Measurements from ENCODE around the gene RIGI. TPM values are rescaled to one million over a fixed set of nuclear protein-coding genes. Genes with fewer than 3 reads are reported as not detected.
"Not testable (repeated sequence)": the region's sequence is repeated elsewhere in the genome, so short reads cannot be mapped to it uniquely, and the experiment has no call there.

RIGI gene
- total RNA-seq, 2 donors from 2014 or later: 2.6 to 6.5 TPM

- Histone ChIP-seq H3K27me3 (no peaks in the 10 kb centered on the region), H3K27ac (peak overlapping the region; percentile 92 to 99 (median 95)), H3K9me3 (no peaks in the 10 kb centered on the region), H3K4me1 (peaks cover 18% of the 10 kb centered on the region), H3K4me3 (peak overlapping the region; percentile 57 to 73), H3K36me3 (replicated peaks in 1 of 2; ENCODE audit: insufficient read depth in 1 of 2, low read depth in 2 of 2) (no peaks in the 10 kb centered on the region)
- 0 to 1% methylated on average over 14 to 74 of the region's 75 CpGs for WGBS, 2 donors
- intact Hi-C loops (cut with DNase I): no loop called here
- ATAC-seq (peak; percentile 76), DNase-seq (peak; percentile 86 to 92 (median 90))
- TF ChIP-seq CTCF (IDR thresholded peaks at IDR 0.05): no peak
- TF ChIP-seq POLR2A (IDR thresholded peaks at IDR 0.05): peak; percentile 14 to 50 (median 28)
These were observed 24.7 kb upstream of the RIGI start for GRCh38 chr9:32550562-32551275.

GRCh38 chr9:32550150-32550561 is 24.2 kb upstream of the RIGI start:
- TF ChIP-seq CTCF (IDR thresholded peaks at IDR 0.05): no peak
- H3K27me3 ChIP-seq: no peaks in the 10 kb centered on the region
- H3K9me3 ChIP-seq: no peaks in the 10 kb centered on the region
- WGBS, 2 donors: 3 to 4% methylated on average over 10 of the region's 10 CpGs
- DNase-seq (no peak), ATAC-seq (no peak)
- peaks cover 20% of the 10 kb centered on the region for H3K4me1 ChIP-seq
- intact Hi-C loops (cut with DNase I): no loop called here
- peak overlapping the region; percentile 57 to 73 for H3K4me3 ChIP-seq
- H3K36me3 ChIP-seq (replicated peaks in 1 of 2; ENCODE audit: insufficient read depth in 1 of 2, low read depth in 2 of 2): no peaks in the 10 kb centered on the region
- H3K27ac ChIP-seq: peak overlapping the region; percentile 92 to 99 (median 95)

GRCh38 chr9:32548213-32548612 is 22.2 kb upstream of the RIGI start:
- DNase-seq; H3K36me3 ChIP-seq (replicated peaks in 1 of 2; ENCODE audit: insufficient read depth in 1 of 2, low read depth in 2 of 2); H3K4me3 ChIP-seq; H3K27me3 ChIP-seq; intact Hi-C loops (cut with DNase I); H3K27ac ChIP-seq; H3K9me3 ChIP-seq; ATAC-seq: not testable (repeated sequence)
- 95 to 98% methylated on average over 20 of the region's 20 CpGs for WGBS, 2 donors
- peaks cover 22% of the 10 kb centered on the region for H3K4me1 ChIP-seq

- no peak for TF ChIP-seq POLR2A (IDR thresholded peaks at IDR 0.05)
- no peak for TF ChIP-seq CTCF (IDR thresholded peaks at IDR 0.05)
- ATAC-seq: no peak
- peaks cover 0 to 2% of the 10 kb centered on the region in 2 donors for H3K36me3 ChIP-seq (replicated peaks in 1 of 2; ENCODE audit: insufficient read depth in 1 of 2, low read depth in 2 of 2)
- H3K9me3 ChIP-seq: no peaks in the 10 kb centered on the region
- WGBS, 2 donors: 93 to 100% methylated on average over 1 of the region's 1 CpG
- intact Hi-C loops (cut with DNase I): no loop called here
- DNase-seq: no peak
- no peak overlapping the region for H3K4me3 ChIP-seq
- H3K4me1 ChIP-seq: peaks cover 15% of the 10 kb centered on the region
- H3K27ac ChIP-seq: no peak overlapping the region
- H3K27me3 ChIP-seq: no peaks in the 10 kb centered on the region
These were observed 19.9 kb upstream of the RIGI start for GRCh38 chr9:32545884-32546283.

GRCh38 chr9:32543047-32543446 is 17.1 kb upstream of the RIGI start:
- H3K36me3 ChIP-seq (replicated peaks in 1 of 2; ENCODE audit: insufficient read depth in 1 of 2, low read depth in 2 of 2): peaks cover 0 to 2% of the 10 kb centered on the region in 2 donors
- no peak overlapping the region for H3K4me3 ChIP-seq
- peaks cover 5% of the 10 kb centered on the region for H3K4me1 ChIP-seq
- intact Hi-C loops (cut with DNase I): no loop called here
- TF ChIP-seq CTCF (IDR thresholded peaks at IDR 0.05) (no peak), POLR2A (IDR thresholded peaks at IDR 0.05) (no peak)
- WGBS, 2 donors: 78 to 83% methylated on average over 3 to 4 of the region's 4 CpGs
- no peaks in the 10 kb centered on the region for H3K27me3 ChIP-seq
- H3K27ac ChIP-seq: no peak overlapping the region
- H3K9me3 ChIP-seq: no peaks in the 10 kb centered on the region
- DNase-seq: no peak
- ATAC-seq: no peak

Measured in body of pancreas (tissue), 4 donors.